Activated T-cell treated with anti-CD3 and anti-CD28 coated beads for 1 hour (primary cell): ENCODE results near the gene GPS1.

Experiments
- DNase-seq: peaks from one replicate; pipeline ENCODE4 v3.0.0-alpha.2; 2020; ENCODE audit warnings: low read depth

Gene GPS1

DNA sequence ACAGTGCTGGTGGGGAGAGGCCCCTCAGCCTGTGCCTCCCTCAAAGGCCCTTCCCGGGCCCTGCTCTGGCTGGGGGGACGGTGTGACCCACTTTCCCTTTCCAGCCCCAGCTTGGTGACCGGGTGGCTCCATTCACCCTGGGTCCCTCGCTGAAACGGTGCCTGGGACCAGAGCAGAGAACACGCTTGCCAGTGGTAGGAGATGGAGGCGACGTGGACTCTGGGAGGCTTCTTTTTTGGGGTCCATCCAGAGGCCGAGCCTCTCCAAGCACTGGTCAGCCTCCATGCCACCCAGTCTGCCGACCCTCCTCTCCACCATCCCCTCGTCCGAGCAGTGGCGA is 36.8 kb upstream of the GPS1 start:
- no peak for DNase-seq

- no peak for DNase-seq
Observed at GRCh38 chr17:82015311-82015971, 36.3 kb upstream of the GPS1 start.

DNA sequence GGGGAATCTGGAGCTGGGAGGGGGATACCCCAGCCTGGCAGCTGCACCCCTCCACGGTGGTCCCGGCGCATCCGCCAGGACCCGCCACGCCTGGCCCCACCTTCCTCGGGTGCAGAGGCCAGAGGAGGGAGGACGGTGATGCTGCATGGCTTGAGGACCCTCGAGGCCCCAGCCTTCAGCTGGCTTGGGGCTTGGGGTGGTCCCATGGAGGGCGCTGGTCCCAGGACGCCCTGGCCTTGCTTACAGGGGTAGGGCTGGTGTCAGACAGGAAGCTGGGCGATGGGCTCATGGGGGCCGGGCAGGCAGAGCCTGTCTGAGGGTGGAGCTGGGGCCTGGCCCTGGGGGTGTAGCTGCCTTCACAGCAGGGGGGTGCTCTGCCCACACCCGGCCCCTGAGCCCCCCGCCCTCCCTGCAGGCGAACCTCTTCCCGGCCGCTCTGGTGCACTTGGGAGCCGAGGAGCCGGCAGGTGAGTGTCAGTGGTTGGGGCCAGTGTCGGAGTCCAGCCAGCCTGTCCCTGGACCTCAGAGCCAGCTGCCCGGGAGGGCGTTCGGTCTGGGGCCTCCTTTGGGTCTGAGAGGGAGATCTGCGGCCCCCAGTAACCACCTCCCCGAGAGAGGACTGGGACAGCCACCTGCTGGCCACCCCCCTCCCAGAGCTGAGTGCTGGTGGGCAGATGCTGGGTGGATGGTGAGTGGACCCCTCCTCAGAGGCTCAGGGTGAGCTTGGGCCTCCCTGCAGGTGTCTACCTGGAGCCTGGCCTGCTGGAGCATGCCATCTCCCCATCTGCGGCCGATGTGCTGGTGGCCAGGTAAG is 35.4 kb upstream of the GPS1 start:
- no peak for DNase-seq

DNA sequence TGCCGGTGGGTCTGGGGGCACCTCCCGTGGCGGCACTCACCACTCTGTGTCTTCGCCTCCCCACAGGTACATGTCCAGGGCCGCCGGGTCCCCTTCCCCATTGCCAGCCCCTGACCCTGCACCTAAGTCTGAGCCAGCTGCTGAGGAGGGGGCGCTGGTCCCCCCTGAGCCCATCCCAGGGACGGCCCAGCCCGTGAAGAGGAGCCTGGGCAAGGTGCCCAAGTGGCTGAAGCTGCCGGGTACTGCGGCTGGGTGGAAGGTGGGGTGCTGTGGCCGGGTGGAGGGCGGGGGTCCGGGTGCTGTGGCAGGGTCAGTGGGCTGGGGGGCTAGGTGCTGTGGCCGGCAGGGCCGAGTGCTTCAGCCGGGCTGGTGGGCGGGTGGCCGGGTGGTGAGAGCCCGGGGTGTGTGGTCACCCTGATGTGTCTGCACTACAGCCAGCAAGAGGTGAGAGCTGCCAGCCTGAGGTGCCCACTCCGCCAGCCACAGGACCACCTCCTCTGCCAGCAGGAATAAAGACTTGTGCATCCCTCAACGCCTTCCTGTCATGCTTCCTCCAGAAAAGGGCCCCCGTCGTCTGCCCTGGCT is 34.7 kb upstream of the GPS1 start:
- DNase-seq: no peak

DNA sequence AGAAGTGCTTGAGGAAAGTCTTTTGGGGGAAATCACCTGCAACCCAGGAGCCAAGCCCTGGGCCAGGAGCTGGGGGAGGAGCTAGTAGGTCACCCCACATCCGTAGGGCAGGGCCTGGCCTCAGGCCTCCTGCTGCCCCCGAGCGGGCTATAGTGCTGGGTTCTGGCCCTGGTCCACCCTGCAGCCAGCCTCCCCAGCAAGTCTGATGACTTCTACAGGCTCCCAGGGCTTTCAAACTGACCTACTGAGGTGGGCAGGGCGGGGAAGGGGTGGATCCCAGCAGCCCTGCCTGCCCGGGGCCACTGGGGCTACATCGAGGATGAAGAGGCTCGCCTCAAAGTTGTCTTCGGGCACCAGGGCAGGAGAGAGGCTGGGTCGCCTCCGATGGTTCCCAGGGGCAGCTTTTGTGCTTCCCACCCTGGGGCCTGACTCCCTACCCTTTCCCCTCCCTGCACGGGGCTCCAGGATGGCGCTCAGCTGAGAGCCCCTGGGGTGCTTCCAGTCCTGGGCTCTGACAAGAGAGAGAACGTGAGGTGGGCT is 34.0 kb upstream of the GPS1 start:
- DNase-seq: no peak

- DNase-seq: no peak
Observed at GRCh38 chr17:82018152-82018988, 33.3 kb upstream of the GPS1 start.

GRCh38 chr17:82018989-82019689 is 32.6 kb upstream of the GPS1 start:
- no peak for DNase-seq

- peak; percentile 53 for DNase-seq
Observed at GRCh38 chr17:82019690-82020571, 31.8 kb upstream of the GPS1 start.

DNA sequence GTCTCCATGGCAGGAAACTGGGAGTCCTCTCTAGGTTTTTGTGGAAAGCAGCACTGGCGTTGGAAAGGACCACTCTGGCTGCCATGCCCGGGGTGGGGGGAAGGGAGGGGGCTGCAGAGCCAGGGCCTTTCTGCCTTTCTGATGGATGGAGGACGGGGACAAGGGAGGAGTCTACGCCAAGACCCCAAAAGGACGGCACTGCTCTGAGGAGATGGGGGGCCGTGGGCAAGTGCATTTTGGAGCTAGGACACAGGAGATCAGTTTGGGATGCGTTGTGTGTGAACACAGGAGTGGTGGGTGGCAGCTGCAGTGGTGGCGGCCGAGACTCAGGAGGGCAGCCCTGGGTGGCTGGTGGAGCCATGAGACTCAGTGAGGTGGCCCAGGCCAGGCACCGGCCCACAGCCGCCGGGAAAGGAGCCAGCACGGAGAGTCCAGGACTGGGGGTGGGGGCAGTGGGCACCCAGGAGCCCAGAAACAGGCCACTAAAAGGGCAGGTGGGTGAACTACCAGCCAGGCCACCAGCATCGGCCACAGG is 31.1 kb upstream of the GPS1 start:
- DNase-seq: no peak

GRCh38 chr17:82021107-82021899 is 30.4 kb upstream of the GPS1 start:
- DNase-seq: peak; percentile 38

GRCh38 chr17:82021900-82022309 is 29.8 kb upstream of the GPS1 start:
- DNase-seq: no peak

DNA sequence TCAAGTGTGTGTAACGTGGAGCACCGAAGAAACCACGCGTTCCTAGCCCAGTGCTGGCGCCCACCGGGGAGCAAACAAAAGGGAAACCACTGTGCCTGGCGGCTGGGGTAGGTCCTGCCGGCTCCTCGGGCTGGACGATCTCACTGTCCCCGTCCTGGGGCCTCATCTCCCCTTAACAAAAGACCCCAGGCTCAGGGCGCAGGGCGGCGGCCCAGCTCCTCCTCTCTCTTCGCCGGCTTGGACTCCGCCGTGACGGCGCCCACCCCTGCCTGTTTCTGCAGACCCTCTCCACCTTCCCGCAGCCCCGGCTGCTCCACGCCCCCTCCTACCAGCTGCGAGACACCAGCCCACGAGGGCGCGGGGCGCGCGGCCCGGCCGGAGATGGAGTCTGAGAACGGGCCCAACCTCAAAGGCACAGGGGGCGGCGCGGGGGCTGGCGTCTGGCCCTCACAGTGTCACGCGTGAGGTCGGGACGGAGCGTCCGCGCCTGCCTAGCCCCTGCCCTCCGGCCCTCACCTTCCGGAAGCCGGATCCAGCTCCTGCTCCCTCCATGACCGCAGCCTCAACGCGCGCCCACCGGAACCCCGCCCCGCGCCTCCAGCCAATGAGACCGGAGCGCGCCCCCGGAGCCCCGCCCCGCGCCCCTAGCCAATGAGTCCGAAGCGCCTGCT is 29.3 kb upstream of the GPS1 start, which contains the start of gene CENPX:
TSS of gene CENPX (minus strand) at position 569 of the 671 bp plus-strand sequence. CDS start at position 552, 17 bp downstream.
- DNase-seq: no peak

DNA sequence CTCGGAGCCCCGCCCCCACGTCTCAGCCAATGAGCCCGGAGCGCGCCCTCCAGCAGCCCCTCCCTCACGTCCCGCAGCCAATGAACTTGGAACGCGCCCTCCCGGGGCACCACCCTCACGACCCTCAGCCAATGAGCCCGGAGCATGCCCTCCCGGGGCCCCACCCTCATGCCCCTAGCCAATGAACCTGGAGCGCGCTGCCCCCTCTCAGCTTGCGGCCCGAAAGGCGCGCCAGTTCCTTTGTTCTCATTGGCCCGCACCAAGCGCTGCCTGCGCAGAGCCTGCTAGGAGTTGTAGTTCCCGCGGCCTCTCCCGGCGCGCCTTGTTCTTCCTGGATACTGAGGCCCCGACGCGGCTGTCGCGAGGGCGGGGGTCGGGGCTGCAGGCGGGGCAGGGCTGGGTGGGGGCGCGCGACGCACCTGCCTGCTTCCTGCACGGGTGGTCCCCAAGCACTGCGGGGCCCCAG is 28.7 kb upstream of the GPS1 start, which contains the start of gene LRRC45:
TSS of gene LRRC45 (plus strand) at position 325 of the 466 bp plus-strand sequence. CDS start 339 bp downstream, outside the sequence.
- DNase-seq: peak; percentile 99

DNA sequence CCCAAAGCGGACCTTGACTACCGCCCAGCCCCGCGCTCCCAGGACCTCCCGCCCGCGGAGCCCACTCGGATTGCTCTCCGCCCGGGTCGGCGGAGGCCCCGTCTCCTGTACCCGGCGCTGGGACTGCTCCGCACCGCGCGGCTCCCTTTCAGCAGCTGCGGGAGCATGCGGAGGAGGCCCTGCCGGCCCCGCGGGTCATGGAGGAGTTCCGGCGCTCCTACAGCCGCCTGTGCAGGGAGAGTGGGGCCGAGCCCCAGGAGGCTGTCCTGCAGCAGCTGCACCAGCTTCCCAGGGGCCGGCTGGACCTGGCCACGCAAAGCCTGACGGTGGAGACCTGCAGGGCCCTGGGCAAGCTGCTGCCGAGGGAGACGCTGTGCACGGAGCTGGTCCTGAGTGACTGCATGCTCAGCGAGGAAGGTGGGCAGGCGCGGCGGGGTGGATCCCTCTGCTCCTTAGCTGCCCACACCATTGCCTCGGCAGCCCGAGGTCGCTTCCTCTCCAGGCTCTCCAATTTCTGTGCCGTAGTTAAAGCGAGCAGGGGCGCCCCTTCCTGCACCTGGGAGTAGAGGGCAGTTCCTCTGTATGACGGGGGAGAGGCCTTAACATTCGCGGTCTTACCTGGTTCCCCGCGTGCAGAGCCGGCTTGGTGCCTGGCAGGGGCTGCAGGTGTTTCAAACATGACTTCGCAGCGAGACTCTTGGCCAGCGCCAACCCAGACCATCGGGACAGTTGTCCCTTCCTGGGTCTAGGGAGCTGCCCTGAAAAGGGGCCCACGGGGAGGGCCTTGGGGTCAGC is 28.1 kb upstream of the GPS1 start:
- no peak for DNase-seq

DNA sequence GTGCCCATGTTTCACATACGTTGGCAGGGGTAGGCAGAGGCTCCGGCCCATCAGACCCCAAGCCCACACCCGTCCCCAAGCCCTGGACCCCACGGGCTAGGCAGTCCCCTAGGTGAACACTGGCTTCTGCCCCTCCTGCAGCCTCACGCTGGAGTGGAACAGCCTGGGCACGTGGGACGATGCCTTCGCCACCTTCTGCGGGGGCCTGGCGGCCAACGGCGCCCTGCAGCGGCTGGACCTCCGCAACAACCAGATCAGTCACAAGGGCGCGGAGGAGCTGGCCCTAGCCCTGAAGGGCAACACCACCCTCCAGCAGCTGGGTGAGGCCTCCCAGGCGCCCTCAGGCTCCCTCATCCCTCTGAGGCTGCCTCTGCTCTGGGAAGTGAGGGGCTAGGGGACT is 26.8 kb upstream of the GPS1 start:
- DNase-seq: no peak

- no peak for DNase-seq
Observed at GRCh38 chr17:82025401-82026107, 26.1 kb upstream of the GPS1 start.

DNA sequence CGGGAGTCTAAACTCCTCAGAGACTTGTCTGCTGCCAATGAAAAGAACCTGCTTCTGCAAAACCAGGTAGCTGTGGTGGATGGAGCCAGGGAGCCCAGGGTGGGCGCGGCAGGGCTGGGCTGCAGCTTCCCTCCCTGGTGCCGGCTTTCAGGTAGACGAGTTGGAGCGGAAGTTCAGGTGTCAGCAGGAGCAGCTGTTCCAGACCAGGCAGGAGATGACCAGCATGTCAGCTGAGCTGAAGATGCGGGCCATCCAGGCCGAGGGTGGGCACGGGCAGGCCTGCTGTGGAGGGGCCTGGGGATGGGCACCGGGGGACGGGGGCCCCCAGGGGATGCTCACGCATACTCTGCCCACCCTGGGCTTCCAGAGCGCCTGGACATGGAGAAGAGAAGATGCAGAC is 23.5 kb upstream of the GPS1 start:
- no peak for DNase-seq
